ENCODE measurements around the gene BID. TPM values are rescaled to one million over a fixed set of nuclear protein-coding genes. Genes with fewer than 3 reads are reported as not detected.

BID gene
- total and polyA plus RNA-seq, 10 of the 15 experiments (the other 5 are each of a cell fraction or from before 2014, with no cell fraction given): 7.9 to 241 (median 136) TPM

GRCh38 chr22:17773606-17774205 is 563 bp downstream of the BID start (continued):
- TF ChIP-seq MLLT1 (IDR thresholded peaks at IDR 0.05): 0 out of 2 replicates have a peak, but pooled peaks have one; percentile 32
- peak; percentile 65 to 77; a peak in 3 of 4 replicates for TF ChIP-seq BHLHE40 (IDR thresholded peaks at IDR 0.05; ENCODE audit: borderline replicate concordance in 1 of 2, low read depth in 2 of 2, low read length in 1 of 2)
- TF ChIP-seq E4F1 (IDR thresholded peaks at IDR 0.05; ENCODE audit: borderline replicate concordance, partially characterized antibody): no peak
- no peak for TF ChIP-seq SIN3A (IDR thresholded peaks at IDR 0.05; ENCODE audit: low read depth, low read length)
- no peak for TF ChIP-seq ZNF274 (IDR thresholded peaks at IDR 0.05; ENCODE audit: insufficient read depth, insufficient read length)
- TF ChIP-seq EZH2 (IDR thresholded peaks at IDR 0.05; ENCODE audit: borderline replicate concordance, control insufficient read depth, low read depth, low read length): no peak
- no peak for TF ChIP-seq SRF (IDR thresholded peaks at IDR 0.05; ENCODE audit: low read depth in 2 of 2, low read length in 2 of 2)
- TF ChIP-seq ZNF24 (IDR thresholded peaks at IDR 0.05): peak; percentile 85
- TF ChIP-seq IKZF2 (IDR thresholded peaks at IDR 0.05): no peak; a peak in 2 of 4 replicates
- peak; percentile 71; the same call in 1 of the 2 replicates for TF ChIP-seq TCF12 (IDR thresholded peaks at IDR 0.05; ENCODE audit: low read depth, low read length)
- TF ChIP-seq BMI1 (IDR thresholded peaks at IDR 0.05; ENCODE audit: borderline replicate concordance): no peak
- no peak for TF ChIP-seq CHD1 (IDR thresholded peaks at IDR 0.05; ENCODE audit: low read depth, low read length)
- 0 out of 2 replicates have a peak, but pooled peaks have one; percentile 45 for TF ChIP-seq MAX (IDR thresholded peaks at IDR 0.05; ENCODE audit: low read depth, low read length)
- no peak for TF ChIP-seq RAD51 (IDR thresholded peaks at IDR 0.05)
- TF ChIP-seq HDGF (IDR thresholded peaks at IDR 0.05): no peak; the same call in 1 of the 2 replicates
- TF ChIP-seq FOXK2 (IDR thresholded peaks at IDR 0.05): no peak
- no peak for TF ChIP-seq SPI1 (IDR thresholded peaks at IDR 0.05; ENCODE audit: borderline replicate concordance, insufficient read depth, low read depth, low read length)
- peak; percentile 66 for TF ChIP-seq RUNX3 (IDR thresholded peaks at IDR 0.05; ENCODE audit: low read length)
- no peak for TF ChIP-seq RFX5 (IDR thresholded peaks at IDR 0.05; ENCODE audit: low read depth, low read length)
- TF ChIP-seq E2F4 (IDR thresholded peaks at IDR 0.05; ENCODE audit: low read depth, low read length): no peak
- TF ChIP-seq EED (IDR thresholded peaks at IDR 0.05; ENCODE audit: low read depth): no peak
- TF ChIP-seq NBN (IDR thresholded peaks at IDR 0.05): 0 out of 2 replicates have a peak, but pooled peaks have one; percentile 37

Data from GM12878 (cell line).